Activated T-helper 9 cell treated with anti-CD3 and anti-CD28 coated beads, Interleukin-2, amount 50 U/mL, for 16 hours (primary cell): ENCODE data around the gene OR1B1.
"Not testable (repeated sequence)": the region's sequence is repeated elsewhere in the genome, so short reads cannot be mapped to it uniquely, and the experiment has no call there.

Experiments
- DNase-seq: peaks from one replicate; pipeline ENCODE4 v3.0.0-alpha.2; 2020; ENCODE audit warnings: low read depth

Gene OR1B1

DNA sequence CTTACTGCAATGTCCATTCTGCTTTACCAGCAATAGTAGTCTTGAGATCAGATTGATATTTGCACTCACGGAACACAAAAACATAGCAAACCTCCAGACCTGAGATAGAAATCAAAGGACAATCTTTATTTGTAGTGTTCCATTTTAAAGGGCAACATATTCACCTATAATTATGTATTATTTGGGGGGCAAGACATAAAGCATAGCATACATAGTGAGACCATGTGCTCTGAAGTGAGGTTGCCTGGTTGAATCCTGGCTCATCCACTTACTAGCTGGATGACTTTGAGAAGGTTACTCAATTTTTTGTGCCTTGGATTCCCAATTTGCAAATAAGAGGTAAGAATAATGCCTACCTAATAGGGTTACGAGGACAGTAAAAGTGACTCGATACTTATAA is at the start of gene OR1B1:
Gene OR1B1 (minus strand): TSS at position 101 of the 400 bp plus-strand sequence.
- no peak for DNase-seq

DNA sequence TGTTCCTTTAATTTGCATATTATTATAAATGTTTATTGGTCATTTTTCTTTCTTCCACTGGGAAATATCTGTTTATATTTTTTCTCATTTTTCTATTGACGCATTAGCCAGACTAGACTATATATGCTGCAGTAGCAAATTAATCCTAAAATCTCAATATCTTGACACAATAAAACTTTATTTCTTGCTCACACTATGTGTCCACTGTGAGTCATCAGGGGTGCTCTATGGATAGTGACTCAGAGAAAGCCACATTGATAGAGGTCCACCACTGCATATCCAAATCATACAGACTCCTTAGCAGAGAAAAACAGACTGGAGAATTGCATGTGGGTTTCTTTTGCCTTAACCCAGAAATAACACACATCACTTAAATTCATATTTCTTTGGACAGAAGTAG is 38.3 kb upstream of the OR1B1 start:
- DNase-seq, result no peak

GRCh38 chr9:122684851-122685250 is 27.4 kb upstream of the OR1B1 start:
- no peak for DNase-seq

DNA sequence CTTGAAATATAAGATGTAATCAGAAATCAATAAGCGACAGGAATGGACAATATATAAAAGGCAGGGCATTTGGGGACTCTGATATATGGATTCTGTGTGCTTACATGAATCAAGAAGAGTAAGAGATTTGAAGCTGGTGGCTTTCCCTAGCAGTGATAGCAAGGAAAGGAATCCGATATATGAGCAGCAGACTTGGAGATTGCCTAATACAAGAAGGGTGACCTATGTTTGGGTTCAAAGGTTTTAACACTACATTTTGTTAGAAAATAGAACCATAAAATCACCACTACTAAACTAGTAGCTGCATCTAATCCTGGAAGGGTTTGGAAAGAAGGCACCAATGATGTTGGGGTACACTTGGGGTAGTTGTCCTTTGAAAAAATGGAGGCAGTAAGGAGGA is 15.1 kb upstream of the OR1B1 start:
- DNase-seq, result no peak

DNA sequence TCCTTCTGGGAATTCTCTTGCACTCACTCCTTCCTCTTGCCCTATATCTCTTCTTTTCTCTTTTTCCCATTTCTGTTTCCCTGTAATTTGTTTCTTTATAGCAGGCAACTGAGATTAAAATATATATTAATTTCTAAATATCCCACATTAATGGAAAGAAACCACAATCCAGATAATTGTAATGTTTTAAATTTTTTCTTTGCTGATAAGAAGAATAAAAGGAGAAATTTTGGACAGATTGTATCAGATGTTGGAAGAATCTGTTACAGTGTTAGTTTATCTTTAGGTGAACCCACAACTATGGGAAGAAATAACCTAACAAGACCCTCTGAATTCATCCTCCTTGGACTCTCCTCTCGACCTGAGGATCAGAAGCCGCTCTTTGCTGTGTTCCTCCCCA is 4.0 kb upstream of the OR1B1 start, which contains the start of gene OR1L1:
Gene OR1L1 (plus strand): TSS at position 301 of the 400 bp plus-strand sequence. CDS start 0 bp downstream, at position 301.
- no peak for DNase-seq

DNA sequence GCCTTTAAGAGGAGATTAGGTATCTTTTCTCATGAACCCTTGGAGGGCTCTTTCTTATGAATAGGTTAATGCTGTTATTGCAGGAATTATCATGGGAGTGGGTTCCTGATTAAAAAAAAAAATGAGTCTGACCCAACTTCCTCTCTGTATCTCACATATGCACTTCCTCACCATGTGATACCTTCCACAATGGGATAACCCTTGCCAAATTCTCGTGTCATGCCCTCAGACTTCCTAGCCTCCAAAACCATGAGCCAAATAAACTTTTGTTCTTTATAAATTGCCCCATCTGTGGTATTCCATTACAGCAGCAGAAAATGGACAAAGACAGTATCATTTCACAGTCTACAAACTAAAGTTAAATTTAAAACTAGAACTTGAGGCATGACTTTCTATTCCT is 1.0 kb downstream of the OR1B1 start:
- DNase-seq, result no peak

GRCh38 chr9:122642226-122642625 is 15.2 kb downstream of the OR1B1 start:
- DNase-seq, result no peak

DNA sequence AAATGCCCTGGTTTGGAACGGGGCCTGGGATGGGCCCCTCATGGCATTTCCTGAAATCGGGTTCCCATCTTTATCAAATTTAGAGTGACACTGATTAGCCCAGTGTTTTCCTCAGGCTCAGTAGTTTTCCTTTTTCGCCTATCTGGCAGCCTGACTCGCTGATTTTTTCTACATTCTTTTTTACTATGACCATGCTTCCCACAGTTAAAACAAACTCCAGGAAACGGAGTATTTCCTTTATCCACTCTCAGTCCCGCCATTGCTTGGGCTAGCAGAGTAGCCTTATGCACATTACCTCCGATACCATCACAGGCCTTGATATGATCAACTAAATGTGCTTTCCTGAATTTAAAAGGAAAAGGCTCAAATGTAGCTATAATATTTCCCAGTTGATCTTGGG is 37.4 kb downstream of the OR1B1 start:
- no peak for DNase-seq

GRCh38 chr9:122614362-122614761 is 43.1 kb downstream of the OR1B1 start, which contains the start of gene OR1Q1:
TSS of gene OR1Q1 (plus strand) at chr9:122614738. CDS start at chr9:122614738, 0 bp downstream.
- DNase-seq, result no peak

DNA sequence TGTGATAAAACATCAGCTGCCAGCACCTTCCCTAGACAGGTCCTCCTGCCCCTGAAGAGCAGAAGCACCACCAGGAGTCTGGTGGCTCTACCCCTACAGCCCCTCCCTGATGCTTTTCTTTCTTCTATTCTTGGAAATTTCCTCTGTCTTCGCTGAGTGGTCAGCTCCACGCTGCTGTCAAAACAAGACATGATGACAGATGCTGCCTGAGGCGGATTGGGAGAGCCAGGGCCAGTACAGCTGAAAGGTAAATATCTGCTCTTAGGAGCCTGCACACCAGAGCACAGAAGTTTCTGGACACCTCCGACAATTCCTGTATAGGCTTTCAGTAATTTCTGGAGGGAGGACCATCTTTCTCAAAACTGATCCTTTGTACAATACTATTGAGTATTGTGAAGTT is 47.6 kb downstream of the OR1B1 start:
- no peak for DNase-seq

- DNase-seq, result no peak
Measured at GRCh38 chr9:122606587-122606986, 50.8 kb downstream of the OR1B1 start.

- DNase-seq, result no peak
Measured at GRCh38 chr9:122605691-122606090, 51.7 kb downstream of the OR1B1 start.

DNA sequence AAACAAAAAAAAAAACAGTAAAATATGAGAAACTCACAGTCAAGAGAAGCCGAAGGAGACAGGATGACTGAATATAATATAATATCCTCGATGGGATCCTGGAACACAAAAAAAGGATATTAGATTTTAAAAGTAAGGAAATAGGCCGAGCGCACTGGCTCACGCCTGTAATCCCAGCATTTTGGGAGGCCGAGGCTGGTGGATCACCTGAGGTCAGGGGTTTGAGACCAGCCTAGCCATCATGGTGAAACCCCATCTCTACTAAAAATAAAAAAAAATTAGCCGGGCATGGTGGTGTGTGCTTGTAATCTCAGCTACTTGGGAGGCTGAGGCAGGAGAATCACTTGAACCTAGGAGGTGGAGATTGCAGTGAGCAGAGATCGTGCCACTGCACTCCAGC is 74.1 kb downstream of the OR1B1 start, which contains the start of gene OR1L8:
Gene OR1L8 (minus strand): TSS at position 101 of the 400 bp plus-strand sequence. CDS start 14,907 bp downstream, outside the sequence.
- DNase-seq, result not testable (repeated sequence)

- DNase-seq, result no peak
Measured at GRCh38 chr9:122580360-122580759, 77.1 kb downstream of the OR1B1 start.

GRCh38 chr9:122579874-122580273 is 77.6 kb downstream of the OR1B1 start:
- DNase-seq, result no peak
